Measurements from ENCODE around the gene STK11IP.

- TF ChIP-seq CTCF (conservative IDR thresholded peaks at IDR 0.05) (peak; percentile 82), EZH2 (IDR thresholded peaks at IDR 0.05; ENCODE audit: low read depth) (no peak)
These were observed 37.4 kb upstream of the STK11IP start for GRCh38 chr2:219560037-219560892.

Measured in PC-9 (cell line).